Astrocyte (in vitro differentiated cells and primary cell): Measurements from ENCODE around the gene ANKLE2. TPM values are rescaled to one million over a fixed set of nuclear protein-coding genes. Genes with fewer than 3 reads are reported as not detected.

Source experiments
- DNase-seq: peaks from one replicate; pipeline ENCODE4 v3.0.0-alpha.2; 2010; ENCODE audit warnings: low read depth
- FAIRE-seq: peaks from 2 replicates; lab custom pipeline; 2011; peaks lifted over from hg19 to GRCh38; lab: Jason Lieb, UNC
- H2AFZ ChIP-seq: 2 replicates; pipeline ENCODE4 v1.6.0; 2012; ENCODE audit warnings: low read depth, low read length, inconsistent platforms
- H3K27ac ChIP-seq: 2 replicates; pipeline ENCODE4 v1.5.1; 2011; ENCODE audit warnings: low read depth, low read length, inconsistent platforms
- H3K27me3 ChIP-seq: 2 replicates; pipeline ENCODE4 v1.6.0; 2011; ENCODE audit warnings: low read length, inconsistent platforms; ENCODE audit not compliant: insufficient read depth
- H3K36me3 ChIP-seq: 2 replicates; pipeline ENCODE4 v1.5.1; 2011; ENCODE audit warnings: low read length, inconsistent platforms; ENCODE audit not compliant: insufficient read depth
- H3K4me1 ChIP-seq: 2 replicates; pipeline ENCODE4 v1.5.1; 2011; ENCODE audit warnings: low read length, inconsistent platforms; ENCODE audit not compliant: insufficient read depth
- H3K4me2 ChIP-seq: 2 replicates; pipeline ENCODE4 v1.6.0; 2012; ENCODE audit warnings: low read length, inconsistent platforms
- H3K4me3 ChIP-seq: 2 replicates; pipeline ENCODE4 v1.5.1; 2011; ENCODE audit warnings: low read depth, mild to moderate bottlenecking, low read length, inconsistent platforms; ENCODE audit not compliant: insufficient read depth
- H3K79me2 ChIP-seq: 2 replicates; pipeline ENCODE4 v1.6.0; 2012; ENCODE audit warnings: mild to moderate bottlenecking, low read length, inconsistent platforms; ENCODE audit not compliant: insufficient read depth
- H3K9ac ChIP-seq: 2 replicates; pipeline ENCODE4 v1.6.0; 2012; ENCODE audit warnings: mild to moderate bottlenecking, low read length, inconsistent platforms
- H3K9me3 ChIP-seq: 2 replicates; pipeline ENCODE4 v1.5.1; 2012; ENCODE audit warnings: low read depth, mild to moderate bottlenecking, low read length, inconsistent platforms; ENCODE audit not compliant: insufficient read depth
- H4K20me1 ChIP-seq: 2 replicates; pipeline ENCODE4 v1.6.0; 2012; ENCODE audit warnings: low read length, inconsistent platforms; ENCODE audit not compliant: insufficient read depth
- H3K27ac Mint-ChIP-seq: one replicate; pipeline ENCODE4 v1.8.0; 2021; ENCODE audit warnings: mild to moderate bottlenecking, mixed read lengths; ENCODE audit not compliant: unreplicated experiment
- H3K27me3 Mint-ChIP-seq: one replicate; pipeline ENCODE4 v1.8.0; 2021; ENCODE audit warnings: low read depth, mixed read lengths; ENCODE audit not compliant: unreplicated experiment
- H3K36me3 Mint-ChIP-seq: one replicate; pipeline ENCODE4 v1.8.0; 2021; ENCODE audit warnings: low read depth, mixed read lengths; ENCODE audit not compliant: unreplicated experiment
- H3K4me1 Mint-ChIP-seq: one replicate; pipeline ENCODE4 v1.8.0; 2021; ENCODE audit warnings: low read depth, mixed read lengths; ENCODE audit not compliant: unreplicated experiment
- H3K4me3 Mint-ChIP-seq: one replicate; pipeline ENCODE4 v1.8.0; 2021; ENCODE audit warnings: mild to moderate bottlenecking, moderate library complexity, mixed read lengths; ENCODE audit not compliant: unreplicated experiment
- H3K9me3 Mint-ChIP-seq: one replicate; pipeline ENCODE4 v1.8.0; 2021; ENCODE audit warnings: mild to moderate bottlenecking, mixed read lengths; ENCODE audit not compliant: unreplicated experiment
- CTCF ChIP-seq: IDR thresholded peaks from 2 replicates; pipeline ENCODE4 v1.5.1; 2011; ENCODE audit warnings: low read depth, mild to moderate bottlenecking, inconsistent platforms, low read length, moderate library complexity; ENCODE audit not compliant: insufficient read depth
- EZH2 ChIP-seq: IDR thresholded peaks from 2 replicates; pipeline ENCODE4 v1.6.1; 2012; ENCODE audit warnings: mild to moderate bottlenecking, low read length, inconsistent platforms; ENCODE audit not compliant: insufficient read depth
- total RNA-seq: library from RNA; stranded (reverse); gene quantifications from 2 replicates; pipeline ENCODE4 v1.2.1, GENCODE V29; 2021

The ANKLE2 gene
- total RNA-seq, 1 donor from 2014 or later: 140 TPM

GRCh38 chr12:132724506-132725241 lies 37.0 kb downstream of the ANKLE2 start:
- peaks cover 58% of the 10 kb centered on the region for H3K36me3 ChIP-seq
- H3K4me1 Mint-ChIP-seq: peaks cover 3% of the 10 kb centered on the region
- H3K36me3 Mint-ChIP-seq: peaks cover 30% of the 10 kb centered on the region

GRCh38 chr12:132723764-132724140 lies 37.9 kb downstream of the ANKLE2 start:
- no peaks in the 10 kb centered on the region for H3K27me3 Mint-ChIP-seq
- Histone ChIP-seq H2AFZ (no peak overlapping the region), H4K20me1 (peaks cover 95% of the 10 kb centered on the region), H3K9ac (peak overlapping the region; percentile 65), H3K4me3 (no peak overlapping the region), H3K4me1 (peaks cover 11% of the 10 kb centered on the region), H3K36me3 (peaks cover 64% of the 10 kb centered on the region), H3K27ac (peak overlapping the region; percentile 48), H3K27me3 (no peaks in the 10 kb centered on the region), H3K9me3 (no peaks in the 10 kb centered on the region), H3K79me2 (peaks cover 66% of the 10 kb centered on the region), H3K4me2 (peak overlapping the region; percentile 36)
- H3K4me1 Mint-ChIP-seq: peaks cover 3% of the 10 kb centered on the region
- DNase-seq: peak; percentile 77
- H3K4me3 Mint-ChIP-seq: peak overlapping the region; percentile 6
- FAIRE-seq: no peak
- H3K9me3 Mint-ChIP-seq: no peaks in the 10 kb centered on the region
- TF ChIP-seq EZH2 (no peak), CTCF (no peak)
- H3K27ac Mint-ChIP-seq: no peak overlapping the region
- H3K36me3 Mint-ChIP-seq: peaks cover 28% of the 10 kb centered on the region

More at GRCh38 chr12:132724506-132725241, 37.0 kb downstream of the ANKLE2 start:
- Histone ChIP-seq H3K4me3 (no peak overlapping the region), H3K9ac (peak overlapping the region; percentile 23), H2AFZ (no peak overlapping the region), H3K27me3 (no peaks in the 10 kb centered on the region), H3K4me2 (no peak overlapping the region), H3K4me1 (peaks cover 11% of the 10 kb centered on the region), H4K20me1 (peaks cover 91% of the 10 kb centered on the region), H3K27ac (peak overlapping the region; percentile 48), H3K79me2 (peaks cover 67% of the 10 kb centered on the region), H3K9me3 (no peaks in the 10 kb centered on the region)
- Mint-ChIP-seq H3K9me3 (no peaks in the 10 kb centered on the region), H3K27ac (no peak overlapping the region), H3K27me3 (no peaks in the 10 kb centered on the region), H3K4me3 (no peak overlapping the region)
- FAIRE-seq: no peak
- DNase-seq: no peak
- TF ChIP-seq EZH2 (no peak), CTCF (no peak)
